AG10803 (cell line): ENCODE measurements around the gene DPYSL5.
A peak's percentile ranks its signal among the peaks of the same experiment; 100 is the strongest.

ENCODE experiments used
- DNase-seq: peaks from one replicate; pipeline ENCODE4 v3.0.0; 2010; ENCODE audit warnings: low read depth
- H3K4me3 ChIP-seq: 2 replicates; pipeline ENCODE4 v1.5.1; 2011; ENCODE audit warnings: mild to moderate bottlenecking, low read length, control low read depth
- CTCF ChIP-seq: conservative IDR thresholded peaks from 2 replicates; pipeline ENCODE4 v1.5.1; 2011; ENCODE audit warnings: mild to moderate bottlenecking, low read length, control low read depth, inconsistent platforms

DPYSL5 gene

GRCh38 chr2:26941486-26941885 lies 93.6 kb downstream of the DPYSL5 start:
- no peak for TF ChIP-seq CTCF
- H3K4me3 ChIP-seq = no peak overlapping the region
- DNase-seq = no peak

- peak; percentile 41 for DNase-seq
- peak; percentile 76 for TF ChIP-seq CTCF
- H3K4me3 ChIP-seq = no peak overlapping the region
These were observed 94.8 kb downstream of the DPYSL5 start for GRCh38 chr2:26942543-26943295.

GRCh38 chr2:26945991-26946750 lies 98.2 kb downstream of the DPYSL5 start:
- TF ChIP-seq CTCF = no peak
- no peak for DNase-seq
- no peak overlapping the region for H3K4me3 ChIP-seq

GRCh38 chr2:26946841-26947784 lies 99.2 kb downstream of the DPYSL5 start:
- TF ChIP-seq CTCF = no peak
- DNase-seq = peak; percentile 49
- no peak overlapping the region for H3K4me3 ChIP-seq

GRCh38 chr2:26948800-26949199 lies 100.9 kb downstream of the DPYSL5 start:
- no peak for DNase-seq
- no peak overlapping the region for H3K4me3 ChIP-seq
- no peak for TF ChIP-seq CTCF

- TF ChIP-seq CTCF = no peak
- no peak for DNase-seq
- no peak overlapping the region for H3K4me3 ChIP-seq
These were observed 102.3 kb downstream of the DPYSL5 start for GRCh38 chr2:26950246-26950645.
